H9 (cell line): ENCODE results near the gene CREB3L4. TPM values are rescaled to one million over a fixed set of nuclear protein-coding genes. Genes with fewer than 3 reads are reported as not detected.
A peak's percentile ranks its signal among the peaks of the same experiment; 100 is the strongest.

Experiments
- DNase-seq: peaks from one replicate; pipeline ENCODE4 v3.0.0-alpha.2; 2017
- H2AFZ ChIP-seq: one replicate; pipeline ENCODE4 v1.6.1; 2013; ENCODE audit warnings: mild to moderate bottlenecking, low read length, control low read depth, moderate library complexity
- H2AK5ac ChIP-seq: 2 replicates; pipeline ENCODE4 v1.6.1; 2013; ENCODE audit warnings: low read length, control low read depth, mixed read lengths; ENCODE audit not compliant: insufficient read length
- H2BK120ac ChIP-seq: one replicate; pipeline ENCODE4 v1.6.1; 2013; ENCODE audit warnings: low read depth, mild to moderate bottlenecking, low read length, control low read depth, inconsistent platforms; ENCODE audit not compliant: poor library complexity, severe bottlenecking
- H2BK12ac ChIP-seq: 2 replicates; pipeline ENCODE4 v1.6.1; 2013; ENCODE audit warnings: low read length, control low read depth, mixed read lengths, low read depth; ENCODE audit not compliant: insufficient read length
- H2BK15ac ChIP-seq: 2 replicates; pipeline ENCODE4 v1.6.1; 2013; ENCODE audit warnings: low read depth, low read length, control low read depth
- H2BK20ac ChIP-seq: one replicate; pipeline ENCODE4 v1.6.1; 2013; ENCODE audit warnings: low read depth, mild to moderate bottlenecking, low read length, control low read depth, inconsistent platforms; ENCODE audit not compliant: poor library complexity, severe bottlenecking
- H2BK5ac ChIP-seq: 2 replicates; pipeline ENCODE4 v1.6.1; 2013; ENCODE audit warnings: low read length, control low read depth, mixed read lengths; ENCODE audit not compliant: insufficient read length
- H3K14ac ChIP-seq: 2 replicates; pipeline ENCODE4 v1.6.1; 2013; ENCODE audit warnings: low read length, control low read depth; ENCODE audit not compliant: insufficient read depth
- H3K18ac ChIP-seq: 2 replicates; pipeline ENCODE4 v1.6.1; 2013; ENCODE audit warnings: low read depth, mild to moderate bottlenecking, mixed read lengths, low read length, control low read depth; ENCODE audit not compliant: insufficient read length
- H3K23ac ChIP-seq: 2 replicates; pipeline ENCODE4 v1.6.1; 2013; ENCODE audit warnings: low read length, control low read depth, mixed read lengths, low read depth; ENCODE audit not compliant: insufficient read length
- H3K23me2 ChIP-seq: 2 replicates; pipeline ENCODE4 v1.6.1; 2013; ENCODE audit warnings: low read depth, mild to moderate bottlenecking, mixed read lengths, low read length, control low read depth; ENCODE audit not compliant: insufficient read length, poor library complexity, severe bottlenecking
- H3K27ac ChIP-seq: 2 replicates; pipeline ENCODE4 v1.5.1; 2013; ENCODE audit warnings: low read length, control low read depth, mixed read lengths, low read depth; ENCODE audit not compliant: insufficient read length
- H3K27me3 ChIP-seq: 2 replicates; pipeline ENCODE4 v1.6.1; 2013; ENCODE audit warnings: low read length, control low read depth, inconsistent platforms; ENCODE audit not compliant: insufficient read depth
- H3K4ac ChIP-seq: 2 replicates; pipeline ENCODE4 v1.6.1; 2013; ENCODE audit warnings: low read depth, mild to moderate bottlenecking, control low read depth, inconsistent platforms, low read length, moderate library complexity
- H3K4me1 ChIP-seq: 2 replicates; pipeline ENCODE4 v1.6.1; 2013; ENCODE audit warnings: low read length, control low read depth, inconsistent platforms; ENCODE audit not compliant: insufficient read depth
- H3K4me2 ChIP-seq: 2 replicates; pipeline ENCODE4 v1.6.1; 2013; ENCODE audit warnings: low read length, control low read depth, mixed read lengths; ENCODE audit not compliant: insufficient read length, insufficient read depth
- H3K56ac ChIP-seq: 2 replicates; pipeline ENCODE4 v1.6.1; 2013; ENCODE audit warnings: low read depth, mild to moderate bottlenecking, mixed read lengths, low read length, control low read depth; ENCODE audit not compliant: insufficient read length
- H3K79me1 ChIP-seq: 2 replicates; pipeline ENCODE4 v1.6.1; 2013; ENCODE audit warnings: low read depth, mild to moderate bottlenecking, moderate library complexity, low read length, control low read depth, inconsistent platforms; ENCODE audit not compliant: insufficient read depth, poor library complexity, severe bottlenecking
- H3K79me2 ChIP-seq: 2 replicates; pipeline ENCODE4 v1.6.1; 2013; ENCODE audit warnings: low read length, control low read depth, inconsistent platforms; ENCODE audit not compliant: insufficient read depth
- H3K9ac ChIP-seq: 2 replicates; pipeline ENCODE4 v1.6.1; 2013; ENCODE audit warnings: low read length, control low read depth, mixed read lengths; ENCODE audit not compliant: insufficient read length; ENCODE audit errors: extremely low read depth
- H3K9me3 ChIP-seq: one replicate; pipeline ENCODE4 v1.6.1; 2013; ENCODE audit warnings: low read depth, low read length, inconsistent platforms; ENCODE audit not compliant: control insufficient read depth
- H3T11ph ChIP-seq: one replicate; pipeline ENCODE4 v1.6.1; 2013; ENCODE audit warnings: mild to moderate bottlenecking, low read length, control low read depth, inconsistent platforms
- H4K20me1 ChIP-seq: one replicate; pipeline ENCODE4 v1.6.1; 2013; ENCODE audit not compliant: control insufficient read depth, insufficient read length, insufficient read depth
- H4K5ac ChIP-seq: 2 replicates; pipeline ENCODE4 v1.6.1; 2013; ENCODE audit warnings: low read depth, mild to moderate bottlenecking, mixed read lengths, low read length, control low read depth; ENCODE audit not compliant: insufficient read length
- H4K8ac ChIP-seq: replicated peaks from 2 replicates; pipeline ENCODE4 v1.6.1; 2013; ENCODE audit warnings: low read length, control low read depth, mixed read lengths, low read depth; ENCODE audit not compliant: insufficient read length
- H4K91ac ChIP-seq: 2 replicates; pipeline ENCODE4 v1.6.1; 2013; ENCODE audit warnings: low read depth, mild to moderate bottlenecking, moderate library complexity, mixed read lengths, low read length, control low read depth; ENCODE audit not compliant: insufficient read length
- H3K27ac Mint-ChIP-seq, 3 experiments: 2 replicates in 2 of 3; 3 replicates in 1 of 3; pipeline ENCODE4 v1.8.0; 2020 to 2021; ENCODE audit warnings: mixed read lengths in 3 of 3, mild to moderate bottlenecking in 1 of 3, moderate library complexity in 1 of 3
- H3K27me3 Mint-ChIP-seq: 2 replicates; pipeline ENCODE4 v1.8.0; 2021; ENCODE audit warnings: low read depth, mild to moderate bottlenecking, moderate library complexity, mixed read lengths
- H3K36me3 Mint-ChIP-seq, 3 experiments: 2 replicates in 2 of 3; 3 replicates in 1 of 3; pipeline ENCODE4 v1.8.0; 2020 to 2021; ENCODE audit warnings: low read depth in 3 of 3, mixed read lengths in 3 of 3; ENCODE audit not compliant: insufficient read depth in 1 of 3
- H3K4me1 Mint-ChIP-seq, 2 experiments: 2 replicates each; pipeline ENCODE4 v1.8.0; 2020; ENCODE audit warnings: mixed read lengths in 2 of 2
- H3K4me3 Mint-ChIP-seq, 2 experiments: 2 replicates in 1 of 2; 3 replicates in 1 of 2; pipeline ENCODE4 v1.8.0; 2020 to 2021; ENCODE audit warnings: mild to moderate bottlenecking in 2 of 2, mixed read lengths in 2 of 2, moderate library complexity in 1 of 2
- H3K9me3 Mint-ChIP-seq, 2 experiments: 2 replicates in 1 of 2; 3 replicates in 1 of 2; pipeline ENCODE4 v1.8.0; 2020; ENCODE audit warnings: mild to moderate bottlenecking in 2 of 2, mixed read lengths in 2 of 2, moderate library complexity in 1 of 2
- CTCF ChIP-seq: fragments of 200-600 bp; sonication (generic); conservative IDR thresholded peaks from 3 replicates; pipeline ENCODE4 v1.8.0; 2021; ENCODE audit warnings: antibody characterized with exemption, mild to moderate bottlenecking
- WGBS: extraction: QIAGEN DNeasy Blood & Tissue Kit; methylation state at CpG from one replicate; pipeline ENCODE4 v1.1.7; 2013; ENCODE audit warnings: missing lambda C conversion rate, low lambda C conversion rate, mixed read lengths; ENCODE audit not compliant: insufficient read length; ENCODE audit errors: extremely low coverage; 5-methylcytosine and 5-hydroxymethylcytosine counted together
- total RNA-seq: library from RNA; stranded (reverse); gene quantifications from 2 replicates; pipeline ENCODE4 v1.2.1, GENCODE V29; 2021

CREB3L4 gene
- total RNA-seq, 1 experiment from 2014 or later: 27.6 TPM

- H3K79me1 ChIP-seq: no peaks in the 10 kb centered on the region
- no peak overlapping the region for H3T11ph ChIP-seq
- H3K14ac ChIP-seq: no peak overlapping the region
- no peaks in the 10 kb centered on the region for H3K27me3 Mint-ChIP-seq
- H2AFZ ChIP-seq: no peak overlapping the region
- no peaks in the 10 kb centered on the region for H3K9me3 ChIP-seq
- H2BK20ac ChIP-seq: no peak overlapping the region
- no peaks in the 10 kb centered on the region for H3K4me1 ChIP-seq
- H3K4me1 Mint-ChIP-seq: peaks cover under 1% of the 10 kb centered on the region in 2 experiments
- H3K23ac ChIP-seq: no peak overlapping the region
- peaks cover under 1% of the 10 kb centered on the region for H3K23me2 ChIP-seq
- H3K9ac ChIP-seq: no peak overlapping the region
- H3K4me2 ChIP-seq: no peak overlapping the region
- no peaks in the 10 kb centered on the region for H3K79me2 ChIP-seq
- no peaks in the 10 kb centered on the region for H4K20me1 ChIP-seq
- no peak overlapping the region for H3K4ac ChIP-seq
- no peak for DNase-seq
- no peak overlapping the region for H2BK12ac ChIP-seq
- H2AK5ac ChIP-seq: no peak overlapping the region
- H4K5ac ChIP-seq: no peak overlapping the region
- peak overlapping the region in 1 of 3 experiments; percentile 83; a peak in 2 of 7 replicates for H3K27ac Mint-ChIP-seq
- no peak overlapping the region for H2BK120ac ChIP-seq
- H3K56ac ChIP-seq: no peak overlapping the region
- no peak overlapping the region for H2BK15ac ChIP-seq
- no peaks in the 10 kb centered on the region for H3K9me3 Mint-ChIP-seq
- no peak for TF ChIP-seq CTCF
- H3K27me3 ChIP-seq: no peaks in the 10 kb centered on the region
- no peak overlapping the region for H2BK5ac ChIP-seq
- H4K91ac ChIP-seq: no peak overlapping the region
- no peak overlapping the region for H3K4me3 Mint-ChIP-seq
- no peak overlapping the region for H3K18ac ChIP-seq
- H4K8ac ChIP-seq: no peak overlapping the region
- H3K36me3 Mint-ChIP-seq: peaks cover 11 to 33% (median 23%) of the 10 kb centered on the region in 3 experiments; a peak in 6 of 7 replicates
- WGBS: no CpG with 5 or more reads among the region's 4 CpGs
- no peak overlapping the region for H3K27ac ChIP-seq
Measured at GRCh38 chr1:153928791-153929341, 38.8 kb upstream of the CREB3L4 start.
